B cell (primary cell): ENCODE results near the gene PRKCZ. TPM values are rescaled to one million over a fixed set of nuclear protein-coding genes. Genes with fewer than 3 reads are reported as not detected.

ENCODE experiments used
- ATAC-seq: fragments of 200-7000 bp; cut with Tn5 transposase; one replicate; pipeline ENCODE4 v1.10.0; 2021; ENCODE audit warnings: low read depth, mild to moderate bottlenecking, moderate number of reproducible peaks, moderate library complexity
- CTCF ChIA-PET: fragments of 350-600 bp; sonication (Branson Sonifier 250); formaldehyde crosslinking; loops from one replicate; lab custom pipeline; 2021; ENCODE audit warnings: antibody characterized with exemption, inconsistent platforms; lab: Charles Lee
- POLR2A ChIA-PET: fragments of 350-600 bp; sonication (Branson Sonifier 250); formaldehyde crosslinking; loops from one replicate; lab custom pipeline; 2021; ENCODE audit warnings: antibody characterized with exemption; lab: Charles Lee
- DNase-seq: peaks from one replicate; pipeline ENCODE4 v3.0.0; 2013
- H2AFZ ChIP-seq: 2 replicates; pipeline ENCODE4 v1.6.1; 2012; ENCODE audit warnings: mild to moderate bottlenecking, low read depth, low read length; ENCODE audit not compliant: insufficient read depth, poor library complexity, severe bottlenecking
- H3K27ac ChIP-seq, 2 donors: 1 replicate in 1 of 2; 2 replicates in 1 of 2; pipeline ENCODE4 v1.5.1; 2012 to 2013; ENCODE audit warnings: low read length in 2 of 2, mild to moderate bottlenecking in 2 of 2, moderate library complexity in 1 of 2
- H3K27me3 ChIP-seq, 4 experiments: fragments of 200-600 bp in 1 of 4; sonication (generic) in 1 of 4; replicated peaks in 1 of 4; 1 replicate in 2 of 4; 2 replicates in 2 of 4; pipeline versions ENCODE4 v1.6.1 to v1.7.0; 2013 to 2016; ENCODE audit warnings: low read length in 3 of 4, mild to moderate bottlenecking in 2 of 4, mixed read lengths in 1 of 4, moderate library complexity in 1 of 4; ENCODE audit not compliant: insufficient read depth in 4 of 4, control insufficient read depth in 3 of 4; ENCODE audit errors: control extremely low read depth in 1 of 4
- H3K36me3 ChIP-seq, 2 experiments: replicated peaks in 1 of 2; 1 replicate in 1 of 2; 2 replicates in 1 of 2; pipeline versions ENCODE4 v1.6.1 to v1.7.1; 2013; ENCODE audit warnings: low read length in 1 of 2; ENCODE audit not compliant: insufficient read depth in 2 of 2, control insufficient read depth in 1 of 2; ENCODE audit errors: control extremely low read depth in 1 of 2, extremely low read depth in 1 of 2
- H3K4me1 ChIP-seq, 2 donors: fragments of 200-600 bp in 1 of 2; sonication (generic) in 1 of 2; 1 replicate in 1 of 2; 2 replicates in 1 of 2; pipeline versions ENCODE4 v1.5.1 to v1.6.1; 2013 to 2017; ENCODE audit warnings: low read length in 2 of 2; ENCODE audit not compliant: control insufficient read depth in 2 of 2, insufficient read depth in 2 of 2
- H3K4me2 ChIP-seq: replicated peaks from 2 replicates; pipeline ENCODE3; 2012; ENCODE audit warnings: mild to moderate bottlenecking, low read depth, low read length; ENCODE audit not compliant: poor library complexity, severe bottlenecking
- H3K4me3 ChIP-seq, 5 experiments: fragments of 200-600 bp in 1 of 5; sonication (generic) in 1 of 5; 1 replicate in 3 of 5; 2 replicates in 2 of 5; pipeline versions ENCODE4 v1.5.1 to v1.7.0; 2011 to 2016; ENCODE audit warnings: low read length in 4 of 5, mild to moderate bottlenecking in 4 of 5, low read depth in 2 of 5, control low read depth in 1 of 5, moderate library complexity in 1 of 5; ENCODE audit not compliant: insufficient read depth in 1 of 5; ENCODE audit errors: control extremely low read depth in 1 of 5, extremely low read depth in 1 of 5
- H3K79me2 ChIP-seq: fragments of 200-600 bp; sonication (generic); one replicate; pipeline ENCODE4 v1.6.0; 2016; ENCODE audit warnings: low read length; ENCODE audit not compliant: control insufficient read depth, insufficient read depth
- H3K9ac ChIP-seq: fragments of 200-600 bp; sonication (generic); 2 replicates; pipeline ENCODE4 v1.6.1; 2017; ENCODE audit warnings: mild to moderate bottlenecking, low read length, moderate library complexity
- H3K9me3 ChIP-seq, 3 donors: one replicate each; pipeline versions ENCODE4 v1.6.1 to v1.7.1; 2013; ENCODE audit warnings: low read length in 2 of 3; ENCODE audit not compliant: control insufficient read depth in 2 of 3, insufficient read depth in 1 of 3; ENCODE audit errors: control extremely low read depth in 1 of 3
- H4K20me1 ChIP-seq: 2 replicates; pipeline ENCODE4 v1.6.0; 2012; ENCODE audit warnings: mild to moderate bottlenecking, low read length; ENCODE audit not compliant: insufficient read depth, control insufficient read depth, poor library complexity, severe bottlenecking
- H3K27ac Mint-ChIP-seq: one replicate; pipeline ENCODE4 v1.8.0; 2021; ENCODE audit warnings: mixed read lengths
- H3K27me3 Mint-ChIP-seq: one replicate; pipeline ENCODE4 v1.8.0; 2021; ENCODE audit warnings: mixed read lengths
- H3K4me1 Mint-ChIP-seq: one replicate; pipeline ENCODE4 v1.8.0; 2021; ENCODE audit warnings: mixed read lengths
- H3K4me3 Mint-ChIP-seq: one replicate; pipeline ENCODE4 v1.8.0; 2021; ENCODE audit warnings: mixed read lengths
- H3K9me3 Mint-ChIP-seq: one replicate; pipeline ENCODE4 v1.8.0; 2022; ENCODE audit warnings: mixed read lengths; ENCODE audit not compliant: insufficient read depth
- EZH2 ChIP-seq: IDR thresholded peaks from 2 replicates; pipeline ENCODE4 v1.6.1; 2012; ENCODE audit warnings: borderline replicate concordance, low read depth, mild to moderate bottlenecking, moderate library complexity, low read length; ENCODE audit not compliant: insufficient read depth, poor library complexity, severe bottlenecking
- WGBS: methylation state at CpG from one replicate; pipeline ENCODE4 v1.1.5; 2013; ENCODE audit warnings: missing lambda C conversion rate; ENCODE audit not compliant: insufficient coverage; 5-methylcytosine and 5-hydroxymethylcytosine counted together
- intact Hi-C: fragments of 100-400 bp; cut with micrococcal nuclease; formaldehyde crosslinking; loops from one replicate; pipeline ENCODE4 v1.10.0; 2022
- polyA plus RNA-seq: library from polyadenylated mRNA; depleted of rRNA; stranded (reverse); fragments of >200 nt; gene quantifications from 2 replicates; pipeline ENCODE4 v1.2.3, GENCODE V29; 2012
- total RNA-seq, 2 donors: library from RNA; stranded (reverse); fragments of 120-200 nt in 1 of 2; gene quantifications; 1 replicate in 1 of 2; 2 replicates in 1 of 2; pipeline versions ENCODE4 v1.2.3 to v1.2.4, GENCODE V29; 2013 to 2022
- TF ChIP-seq, protein P1 (sequence below): fragments of 200-600 bp; IDR thresholded peaks from one replicate; pipeline ENCODE4 v1.8.0; 2022; ENCODE audit warnings: antibody characterized with exemption, mild to moderate bottlenecking

The PRKCZ gene
- total and polyA plus RNA-seq, 2 donors (not counting 1 experiment from before 2014, with no cell fraction given) = 17.9 to 53.2 TPM

DNA sequence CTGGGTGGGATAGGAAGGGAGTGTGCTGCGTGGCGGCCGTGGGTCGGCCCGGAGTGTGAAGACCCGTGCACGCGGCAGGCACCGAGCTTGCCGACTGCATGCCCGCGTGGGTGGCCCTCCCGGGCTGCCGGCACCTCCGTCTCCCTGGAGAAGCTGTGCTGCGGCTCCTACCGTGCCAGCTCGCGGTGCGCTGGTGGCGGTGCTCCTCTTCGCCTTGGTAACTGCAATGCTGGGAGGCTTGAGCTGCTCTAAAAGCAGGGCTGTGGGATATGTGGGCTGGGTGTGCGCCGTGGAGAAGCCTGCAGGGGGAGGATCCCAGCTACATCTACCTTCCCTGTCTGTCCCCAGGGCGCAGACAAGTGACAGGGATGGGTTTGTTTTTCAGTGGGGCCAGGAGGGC is 28.7 kb upstream of the PRKCZ start:
- H3K9ac ChIP-seq = no peak overlapping the region
- no peaks in the 10 kb centered on the region for H3K36me3 ChIP-seq
- no peaks in the 10 kb centered on the region for H3K79me2 ChIP-seq
- intact Hi-C loops = no loop called here
- CTCF ChIA-PET = no interaction called here
- ATAC-seq = no peak
- peaks cover 0 to 58% (median 12%) of the 10 kb centered on the region in 4 experiments for H3K27me3 ChIP-seq
- POLR2A ChIA-PET = no interaction called here
- no peak for TF ChIP-seq EZH2
- TF ChIP-seq, protein P1, sequence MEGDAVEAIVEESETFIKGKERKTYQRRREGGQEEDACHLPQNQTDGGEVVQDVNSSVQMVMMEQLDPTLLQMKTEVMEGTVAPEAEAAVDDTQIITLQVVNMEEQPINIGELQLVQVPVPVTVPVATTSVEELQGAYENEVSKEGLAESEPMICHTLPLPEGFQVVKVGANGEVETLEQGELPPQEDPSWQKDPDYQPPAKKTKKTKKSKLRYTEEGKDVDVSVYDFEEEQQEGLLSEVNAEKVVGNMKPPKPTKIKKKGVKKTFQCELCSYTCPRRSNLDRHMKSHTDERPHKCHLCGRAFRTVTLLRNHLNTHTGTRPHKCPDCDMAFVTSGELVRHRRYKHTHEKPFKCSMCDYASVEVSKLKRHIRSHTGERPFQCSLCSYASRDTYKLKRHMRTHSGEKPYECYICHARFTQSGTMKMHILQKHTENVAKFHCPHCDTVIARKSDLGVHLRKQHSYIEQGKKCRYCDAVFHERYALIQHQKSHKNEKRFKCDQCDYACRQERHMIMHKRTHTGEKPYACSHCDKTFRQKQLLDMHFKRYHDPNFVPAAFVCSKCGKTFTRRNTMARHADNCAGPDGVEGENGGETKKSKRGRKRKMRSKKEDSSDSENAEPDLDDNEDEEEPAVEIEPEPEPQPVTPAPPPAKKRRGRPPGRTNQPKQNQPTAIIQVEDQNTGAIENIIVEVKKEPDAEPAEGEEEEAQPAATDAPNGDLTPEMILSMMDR = no peak
- no peak overlapping the region for H2AFZ ChIP-seq
- 90% methylated on average over 18 of the region's 25 CpGs for WGBS
- peaks cover 0 to 4% (median 0%) of the 10 kb centered on the region in 3 donors for H3K9me3 ChIP-seq
- peaks cover 18 to 20% of the 10 kb centered on the region in 2 donors for H3K4me1 ChIP-seq
- H3K27ac ChIP-seq = no peak overlapping the region
- no peak overlapping the region for H3K4me2 ChIP-seq
- no peak for DNase-seq
- Mint-ChIP-seq H3K4me3 (no peak overlapping the region), H3K27ac (no peak overlapping the region), H3K27me3 (peaks cover 55% of the 10 kb centered on the region), H3K4me1 (peaks cover 9% of the 10 kb centered on the region), H3K9me3 (no peaks in the 10 kb centered on the region)
- no peaks in the 10 kb centered on the region for H4K20me1 ChIP-seq
- no peak overlapping the region for H3K4me3 ChIP-seq

DNA sequence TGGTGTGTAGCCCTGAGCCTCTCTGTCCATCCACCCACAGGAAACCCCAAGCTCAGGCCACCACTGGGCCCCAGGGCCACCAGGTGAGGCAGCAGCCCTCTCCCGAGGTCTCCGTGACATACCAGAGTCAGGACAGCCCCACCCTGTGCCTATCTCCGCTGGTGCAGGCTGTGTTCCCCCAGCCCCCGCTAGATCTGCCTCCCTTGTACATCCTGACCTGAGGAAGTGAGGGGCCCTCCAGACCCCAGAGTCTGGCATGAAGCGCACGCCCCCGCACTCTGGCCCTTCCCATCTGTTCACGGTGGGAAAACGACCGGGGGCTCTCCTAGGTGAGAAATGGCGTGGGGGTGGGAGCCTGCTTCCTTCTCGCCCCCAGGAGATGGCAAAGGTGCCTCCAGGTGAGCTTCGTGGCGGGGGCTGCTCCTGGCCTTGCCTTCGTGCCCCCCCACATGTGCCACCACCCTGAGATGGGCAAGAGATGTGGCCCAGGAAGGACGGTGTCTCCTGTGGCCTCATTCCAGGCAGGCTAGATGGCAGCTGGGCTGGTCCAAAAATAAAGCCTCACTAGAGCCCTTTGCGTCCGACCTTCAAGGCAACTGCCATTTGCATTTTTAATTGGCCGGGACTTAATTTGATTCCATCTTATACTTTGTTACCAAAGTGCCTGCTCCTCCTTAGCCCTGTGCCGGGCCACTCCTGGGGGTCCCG is 28.0 kb upstream of the PRKCZ start:
- H3K4me2 ChIP-seq = no peak overlapping the region
- peaks cover 0 to 4% (median 0%) of the 10 kb centered on the region in 3 donors for H3K9me3 ChIP-seq
- peaks cover 0 to 55% (median 12%) of the 10 kb centered on the region in 4 experiments for H3K27me3 ChIP-seq
- ATAC-seq = no peak
- Mint-ChIP-seq H3K4me3 (no peak overlapping the region), H3K27me3 (peaks cover 48% of the 10 kb centered on the region), H3K27ac (no peak overlapping the region), H3K9me3 (no peaks in the 10 kb centered on the region), H3K4me1 (peaks cover 9% of the 10 kb centered on the region)
- H2AFZ ChIP-seq = no peak overlapping the region
- H3K79me2 ChIP-seq = no peaks in the 10 kb centered on the region
- no peak for DNase-seq
- H3K27ac ChIP-seq = no peak overlapping the region
- no peak overlapping the region for H3K9ac ChIP-seq
- POLR2A ChIA-PET = no interaction called here
- no peaks in the 10 kb centered on the region for H4K20me1 ChIP-seq
- H3K36me3 ChIP-seq = no peaks in the 10 kb centered on the region
- WGBS = 73% methylated on average over 21 of the region's 21 CpGs
- CTCF ChIA-PET = no interaction called here
- intact Hi-C loops = no loop called here
- no peak overlapping the region for H3K4me3 ChIP-seq
- H3K4me1 ChIP-seq = peaks cover 18 to 20% of the 10 kb centered on the region in 2 donors
- TF ChIP-seq, protein P1 = no peak
